Activated CD8-positive, alpha-beta memory T cell treated with anti-CD3 and anti-CD28 coated beads, Interleukin-2, amount 50 U/mL, for 24 hours (primary cell): Measurements from ENCODE around the gene CCR5AS.
"Not testable (repeated sequence)": the region's sequence is repeated elsewhere in the genome, so short reads cannot be mapped to it uniquely, and the experiment has no call there.

Source experiments
- DNase-seq: peaks from one replicate; pipeline ENCODE4 v3.0.0-alpha.2; 2020; ENCODE audit errors: extremely low read depth

CCR5AS gene

DNA sequence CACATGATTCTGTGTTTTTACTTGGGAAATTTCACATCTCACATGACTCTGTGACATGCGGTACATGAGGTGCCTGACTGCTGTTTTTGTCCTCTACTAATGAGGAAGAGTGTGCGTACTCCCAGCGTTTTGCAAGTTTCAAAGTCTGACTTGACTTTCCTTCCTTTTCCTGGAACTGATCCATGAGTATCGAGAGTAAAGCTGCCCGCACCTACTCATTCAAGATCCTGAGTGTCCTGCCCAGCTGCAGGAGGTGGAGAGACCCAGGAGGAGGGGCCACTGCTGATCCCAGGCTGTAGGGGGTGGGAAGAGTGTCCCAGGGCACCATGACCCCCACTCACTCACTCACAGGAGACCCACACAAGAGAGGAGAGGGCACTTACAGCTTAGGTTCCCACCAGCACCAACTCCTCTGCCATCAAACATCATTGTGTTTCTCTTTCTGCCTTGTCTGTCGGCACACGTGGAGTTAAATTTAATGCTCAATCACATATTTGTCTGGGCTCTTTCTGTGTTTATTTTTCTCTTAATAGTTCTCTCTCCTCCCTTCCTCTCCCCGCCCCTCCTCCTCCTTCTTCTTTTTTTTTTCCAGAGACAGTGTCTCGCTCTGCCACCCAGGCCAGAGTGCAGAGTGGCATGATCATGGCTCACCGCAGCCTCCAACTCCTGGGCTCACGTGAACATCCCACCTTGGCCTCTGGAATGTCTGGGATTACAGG, 1.4 kb downstream of the CCR5AS start:
- DNase-seq, result no peak

DNA sequence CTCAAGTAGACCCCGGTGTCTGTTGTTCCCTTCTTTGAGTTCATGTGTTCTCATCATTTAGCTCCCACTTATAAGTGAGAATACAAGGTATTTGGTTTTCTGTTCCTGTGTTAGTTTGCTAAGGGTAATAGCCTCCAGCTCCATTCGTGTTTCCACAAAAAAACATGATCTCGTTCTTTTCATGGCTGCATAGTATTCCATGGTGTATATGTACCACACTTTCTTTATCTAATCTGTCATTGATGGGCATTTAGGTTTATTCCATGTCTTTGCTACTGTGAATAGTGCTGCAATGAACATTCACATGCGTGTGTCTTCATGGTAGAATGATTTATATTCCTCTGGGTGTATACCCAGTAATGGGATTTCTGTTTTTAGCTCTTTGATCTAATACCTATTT, 4.0 kb downstream of the CCR5AS start:
- not testable (repeated sequence) for DNase-seq

DNA sequence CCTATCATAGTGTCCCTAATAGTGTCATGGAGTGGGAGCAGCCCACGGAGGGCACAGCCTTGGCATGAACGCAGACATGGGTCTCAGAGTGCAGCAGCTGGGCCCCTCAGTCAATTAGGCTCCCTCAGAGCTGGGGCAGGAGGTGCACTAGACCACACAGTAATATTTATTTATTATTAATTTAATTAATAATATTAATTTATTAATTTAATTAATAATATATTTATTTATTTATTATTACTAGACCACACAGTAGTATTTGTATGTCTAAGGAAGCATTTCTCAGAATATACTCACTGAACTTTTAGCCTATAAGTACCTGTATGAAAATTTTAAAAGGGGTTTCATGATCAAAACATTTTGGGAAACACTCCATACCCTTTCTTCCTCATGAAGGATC, 5.3 kb downstream of the CCR5AS start:
- DNase-seq, result no peak

DNA sequence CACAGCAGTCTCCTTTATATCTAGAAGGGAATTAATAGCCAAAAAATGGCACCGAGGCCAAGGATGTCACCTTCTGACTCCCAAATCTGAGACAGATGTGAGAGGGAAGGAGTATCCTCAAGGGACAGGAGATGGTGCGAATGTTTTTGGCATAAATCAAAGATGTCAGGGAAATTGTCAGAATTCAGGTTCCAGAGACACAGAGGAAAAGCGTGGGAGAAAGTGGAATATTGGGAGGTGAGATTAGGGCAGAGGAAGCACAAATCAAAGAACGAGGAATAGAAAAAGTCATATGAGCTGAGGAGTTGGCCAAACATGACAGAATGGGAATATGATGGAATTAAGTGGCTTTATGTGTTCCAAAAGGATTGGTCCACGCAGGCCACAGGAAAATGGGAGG, 6.0 kb downstream of the CCR5AS start:
- no peak for DNase-seq

DNA sequence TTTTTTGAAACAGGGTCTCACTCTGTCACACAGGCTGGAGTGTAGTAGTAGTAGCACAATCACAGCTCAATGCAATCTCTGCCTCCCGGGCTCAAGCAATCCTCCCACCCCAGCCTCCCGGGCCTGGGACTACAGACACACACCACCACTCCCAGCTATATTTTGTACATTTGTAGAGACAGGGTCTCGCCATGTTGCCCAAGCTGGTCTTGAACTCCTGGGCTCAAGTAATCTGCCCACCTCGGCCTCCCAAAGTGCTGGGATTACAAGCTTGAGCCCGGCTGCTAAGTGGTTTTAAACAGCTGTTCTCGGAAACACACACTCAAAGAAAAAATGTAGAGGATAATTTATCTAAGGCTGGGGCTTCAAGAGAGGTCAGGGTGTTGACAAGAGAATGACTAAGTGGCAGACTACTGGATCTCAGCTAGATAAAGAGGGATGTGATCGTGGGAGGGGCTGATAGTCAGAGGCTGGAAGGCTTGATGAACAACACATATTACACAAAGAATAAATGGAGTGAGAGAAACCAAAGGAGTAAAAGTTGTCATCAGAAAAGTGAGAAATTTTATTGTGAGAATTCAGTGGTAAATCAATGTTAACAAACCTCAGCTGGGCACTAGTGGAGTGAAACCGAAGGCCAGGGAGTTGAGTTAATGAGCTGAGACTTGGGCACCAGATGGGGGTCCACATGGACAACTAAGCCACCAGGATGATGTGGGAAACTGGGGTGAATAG, 6.7 kb downstream of the CCR5AS start:
- no peak for DNase-seq

DNA sequence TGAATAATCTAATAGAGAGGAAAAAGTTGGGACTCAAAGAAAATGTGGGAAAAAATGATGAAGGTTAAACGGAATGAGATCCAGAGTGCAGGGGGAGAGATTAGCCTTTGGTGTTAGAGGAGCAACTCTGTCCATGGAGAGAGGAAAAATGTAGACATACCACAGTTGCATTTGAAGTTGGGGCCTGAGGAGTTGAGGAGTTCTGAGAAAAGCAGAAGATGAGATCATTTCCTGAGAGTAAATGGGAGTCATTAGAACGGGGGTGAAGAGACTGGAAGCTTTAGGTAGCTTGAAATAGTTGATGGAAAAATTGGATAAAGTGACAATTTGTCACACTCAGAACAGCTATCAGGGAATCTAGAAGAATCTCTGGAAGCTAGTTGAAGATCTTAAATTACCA, 7.3 kb downstream of the CCR5AS start:
- DNase-seq, result no peak

DNA sequence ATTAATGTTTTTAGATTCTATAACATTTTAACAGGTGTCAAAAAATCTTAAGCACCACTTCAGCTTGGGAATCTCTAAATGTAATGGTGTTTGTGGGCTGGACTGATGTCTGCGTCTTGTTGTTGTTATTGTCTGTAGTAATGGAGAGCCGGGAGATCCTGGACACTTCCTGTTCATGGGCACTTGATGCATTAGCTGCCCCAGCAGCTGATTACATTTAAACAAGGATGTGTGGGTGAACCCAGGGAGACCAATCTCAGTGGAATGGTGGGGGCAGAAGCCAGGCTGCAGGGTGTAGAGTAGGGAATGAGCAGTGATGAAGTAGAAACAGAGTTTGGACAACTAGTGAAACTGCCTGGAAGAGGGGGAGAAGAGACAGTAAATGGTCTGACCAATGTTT, 7.8 kb downstream of the CCR5AS start:
- DNase-seq, result no peak

DNA sequence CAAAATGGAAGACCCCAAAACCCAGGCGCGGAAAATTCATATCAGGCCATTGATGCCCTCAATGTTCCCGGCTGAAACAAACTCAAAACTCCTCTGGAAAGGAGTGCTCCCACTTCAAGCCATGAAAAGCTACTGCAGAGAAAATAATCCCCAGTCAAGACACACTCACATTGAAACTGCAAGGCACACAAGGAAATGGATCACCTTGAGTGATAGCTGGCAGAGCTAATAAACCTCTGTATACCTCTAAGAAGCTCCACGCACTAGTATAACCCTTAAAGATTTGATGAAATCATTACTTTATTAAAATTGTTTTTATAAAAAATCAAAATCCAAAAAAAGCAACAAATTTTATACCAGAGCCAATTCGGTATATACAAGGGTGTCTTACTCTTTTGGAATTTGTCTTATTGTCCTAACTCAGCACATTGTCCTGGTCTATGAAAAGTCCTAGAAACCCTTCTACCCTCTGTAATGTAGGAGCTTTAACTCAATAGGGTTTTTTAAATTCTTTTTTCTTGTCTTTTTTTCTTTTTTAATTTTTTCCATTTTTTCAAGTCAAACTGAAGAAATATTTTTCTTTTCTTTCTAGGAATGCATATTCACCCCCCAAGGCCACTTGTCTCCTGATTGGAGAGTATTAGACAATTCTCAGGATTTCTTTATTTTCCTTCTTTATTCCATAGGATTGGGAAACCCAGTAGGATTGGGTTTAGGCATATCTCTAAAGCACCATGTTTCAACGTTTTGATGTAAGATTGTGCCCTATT, 8.5 kb downstream of the CCR5AS start:
- DNase-seq, result no peak

DNA sequence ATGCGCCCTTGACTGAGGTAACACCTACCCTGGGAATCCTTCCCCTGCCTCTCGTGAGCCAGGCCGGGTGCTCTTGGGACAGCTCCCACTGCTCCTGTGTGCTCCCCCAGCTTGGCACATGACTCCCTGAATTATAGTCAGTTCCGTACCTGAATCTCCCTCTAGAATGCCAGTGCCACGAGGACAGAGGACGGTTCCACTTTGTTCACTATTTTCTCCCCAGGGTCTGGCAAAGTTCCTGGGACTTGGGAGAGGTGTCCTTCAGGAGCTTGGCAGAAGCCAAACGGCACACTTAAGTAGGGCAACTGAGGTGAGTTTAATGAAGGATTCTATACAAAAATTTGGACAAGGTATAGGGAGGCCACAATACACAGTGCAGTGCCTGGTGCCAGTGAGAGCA, 9.8 kb downstream of the CCR5AS start:
- DNase-seq, result no peak

DNA sequence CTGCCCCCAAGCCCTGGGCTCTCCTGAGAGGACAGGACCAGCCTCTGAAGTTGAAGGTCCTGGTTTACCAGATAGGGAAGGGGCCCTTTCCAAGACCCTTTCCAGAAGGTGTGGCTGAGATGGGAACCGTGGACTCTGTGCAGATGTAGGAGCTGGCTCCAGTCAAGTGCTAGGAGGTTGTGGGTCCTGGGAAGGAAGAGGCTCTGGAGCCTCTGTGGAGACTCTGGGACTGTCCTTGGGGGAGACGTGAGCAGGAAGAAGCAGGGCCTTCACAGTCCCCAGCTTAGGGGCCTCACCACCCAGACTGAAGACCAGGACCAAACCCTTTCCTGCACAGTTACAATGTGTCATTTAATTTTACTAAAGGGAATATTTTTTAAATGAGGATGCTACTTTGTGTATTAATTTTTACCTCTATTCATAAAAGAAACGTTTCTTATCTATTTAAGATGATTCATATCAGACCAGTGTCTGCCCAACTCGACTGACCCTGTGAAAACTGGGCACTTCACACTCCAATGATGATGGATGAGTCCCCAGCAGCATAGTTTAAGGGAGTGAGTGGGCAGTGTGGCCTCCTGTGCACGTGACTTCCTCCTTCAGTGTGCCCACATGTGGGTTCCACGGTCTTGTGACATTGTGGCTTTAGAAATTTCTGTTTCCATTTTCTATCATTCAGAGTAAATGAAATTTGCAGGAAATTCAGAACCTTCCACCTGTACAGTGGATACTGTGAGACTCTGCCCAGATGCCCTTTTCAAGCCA, 10.9 kb downstream of the CCR5AS start:
- no peak for DNase-seq

DNA sequence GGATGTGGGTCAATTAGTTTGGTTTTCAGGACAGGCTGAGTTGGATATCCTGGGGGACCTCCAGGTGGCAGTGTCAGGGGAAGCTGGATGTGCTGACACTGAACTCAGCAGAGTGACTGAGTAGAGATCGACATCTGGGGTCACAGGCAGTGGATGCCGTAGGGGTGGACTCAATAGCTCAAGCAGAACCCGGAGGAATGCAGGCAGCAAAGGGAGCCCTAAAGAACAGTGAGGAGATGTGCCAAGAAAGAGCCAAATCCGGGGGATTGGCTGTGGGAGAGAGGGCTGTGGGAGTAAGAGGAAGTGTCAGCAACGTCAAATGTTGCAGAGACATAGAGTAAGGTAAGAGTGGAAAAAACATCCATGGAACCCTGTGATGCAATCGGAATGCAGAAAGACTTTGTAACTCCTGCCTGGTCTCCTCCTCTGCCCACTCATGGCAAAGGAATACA, 11.6 kb downstream of the CCR5AS start:
- DNase-seq, result no peak

DNA sequence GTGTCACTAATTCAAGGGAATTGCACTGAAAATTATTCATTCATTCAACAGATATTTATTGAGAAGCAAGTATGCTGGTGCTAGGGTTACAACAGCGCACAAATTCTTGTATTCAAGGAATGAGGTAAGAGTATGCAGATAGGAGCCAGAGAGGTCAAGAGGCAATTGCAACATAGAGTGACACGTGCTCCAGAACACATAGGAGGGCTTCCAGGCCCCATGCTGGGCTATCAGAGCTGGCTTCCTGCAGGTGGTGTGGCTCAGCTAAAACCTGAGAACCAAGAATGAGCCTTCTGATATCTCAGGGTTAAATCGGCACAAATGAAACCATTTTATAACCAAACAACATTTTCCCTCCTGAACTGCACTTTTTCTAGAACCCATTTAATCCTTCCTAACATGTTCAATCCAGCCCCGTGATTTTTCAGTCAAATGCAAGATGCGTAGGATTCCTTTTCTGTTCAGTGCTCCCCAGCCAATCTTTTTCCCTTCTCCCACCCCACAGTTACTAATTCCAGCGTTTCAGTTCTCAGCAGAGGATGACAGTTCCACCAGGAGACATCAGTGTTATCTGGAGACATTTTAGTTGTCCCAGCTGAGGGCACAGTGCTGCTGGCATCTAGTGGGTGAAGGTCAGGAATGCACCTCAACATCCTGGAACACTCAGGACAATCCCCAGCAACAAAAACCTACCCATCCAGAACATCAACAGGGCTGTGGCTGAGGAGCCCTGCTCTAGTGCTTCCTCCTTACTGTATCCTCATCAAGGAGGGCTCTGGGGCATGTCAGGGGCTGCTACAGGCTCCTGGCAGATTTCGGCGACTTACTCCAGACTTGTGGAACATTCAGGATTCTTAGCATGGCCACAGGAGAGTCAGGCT, 13.1 kb downstream of the CCR5AS start:
- no peak for DNase-seq

DNA sequence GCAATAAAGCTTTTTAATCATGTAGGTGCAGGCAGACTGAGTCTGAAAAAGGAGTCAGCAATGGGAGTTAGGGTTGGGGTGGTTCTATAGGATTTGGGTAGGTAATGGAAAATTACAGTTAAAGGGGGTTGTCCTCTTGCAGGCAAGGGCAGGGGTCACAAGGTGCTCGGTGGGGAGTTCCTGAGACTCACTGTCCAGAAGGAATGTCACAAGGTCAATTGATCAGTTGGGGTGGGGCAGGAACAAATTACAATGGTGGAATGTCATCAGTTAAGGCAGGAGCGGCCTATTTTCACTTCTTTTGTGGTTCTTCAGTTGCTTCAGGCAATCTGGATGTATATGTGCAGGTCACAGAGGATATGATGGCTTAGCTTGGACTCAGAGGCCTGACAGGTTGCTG, 13.9 kb downstream of the CCR5AS start:
- no peak for DNase-seq

DNA sequence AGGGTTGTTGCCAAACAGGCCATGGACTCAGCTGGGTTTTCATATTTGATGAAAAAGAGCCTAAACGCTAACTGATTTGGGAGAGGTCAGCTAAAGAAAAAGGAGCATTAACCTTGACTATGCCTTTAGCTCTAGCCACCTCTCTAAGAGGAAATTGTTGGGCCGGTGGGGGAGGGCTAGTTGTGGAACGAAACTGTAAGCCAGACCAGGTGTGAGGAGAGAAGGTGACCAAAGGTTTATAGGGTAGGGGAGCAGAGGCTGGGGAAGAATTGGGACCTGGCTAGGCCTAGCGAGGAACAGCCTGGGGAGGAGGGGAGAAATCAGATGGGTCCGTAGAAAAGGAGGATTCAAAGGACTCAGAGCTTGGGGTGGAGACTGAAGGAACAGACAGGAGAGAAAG, 15.3 kb downstream of the CCR5AS start:
- not testable (repeated sequence) for DNase-seq

DNA sequence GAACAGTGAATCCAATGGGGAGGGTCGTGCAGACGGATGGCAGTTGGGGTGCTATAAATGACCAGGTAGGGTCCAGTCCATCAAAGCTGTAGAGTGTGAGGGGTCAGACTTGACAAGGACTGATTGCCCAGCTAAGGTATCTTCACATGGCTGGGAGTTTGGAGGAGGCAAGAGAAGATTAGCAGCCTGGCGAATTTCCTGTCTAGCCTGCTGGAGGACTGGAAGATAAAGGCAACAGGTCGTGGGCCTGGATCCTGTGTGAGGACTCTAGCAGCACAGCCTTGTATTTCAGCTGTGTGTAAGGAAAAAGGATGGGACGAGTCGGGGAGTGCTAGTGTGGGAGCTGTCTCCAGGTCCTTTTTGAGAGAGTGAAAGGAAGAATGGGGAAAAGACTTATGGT, 17.6 kb downstream of the CCR5AS start:
- no peak for DNase-seq

DNA sequence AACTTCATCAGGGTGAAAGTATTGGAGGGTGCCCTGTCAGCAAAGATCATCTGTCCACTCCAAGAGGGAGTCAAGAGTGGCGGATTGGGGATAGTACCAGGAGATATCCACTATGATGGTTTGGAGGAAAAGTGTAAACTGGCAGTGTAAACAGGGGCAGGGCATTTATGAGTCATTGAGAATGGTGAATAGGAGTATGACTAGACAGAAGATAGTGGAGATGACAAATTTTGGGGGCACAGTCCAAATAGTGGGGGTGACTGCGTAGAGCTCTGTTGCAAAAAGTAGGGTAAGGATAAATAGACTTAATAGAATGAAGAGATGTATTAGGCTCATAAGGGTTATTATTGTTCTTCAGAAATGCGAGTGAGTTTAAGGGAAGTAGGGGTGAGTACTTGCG, 18.0 kb downstream of the CCR5AS start:
- not testable (repeated sequence) for DNase-seq

DNA sequence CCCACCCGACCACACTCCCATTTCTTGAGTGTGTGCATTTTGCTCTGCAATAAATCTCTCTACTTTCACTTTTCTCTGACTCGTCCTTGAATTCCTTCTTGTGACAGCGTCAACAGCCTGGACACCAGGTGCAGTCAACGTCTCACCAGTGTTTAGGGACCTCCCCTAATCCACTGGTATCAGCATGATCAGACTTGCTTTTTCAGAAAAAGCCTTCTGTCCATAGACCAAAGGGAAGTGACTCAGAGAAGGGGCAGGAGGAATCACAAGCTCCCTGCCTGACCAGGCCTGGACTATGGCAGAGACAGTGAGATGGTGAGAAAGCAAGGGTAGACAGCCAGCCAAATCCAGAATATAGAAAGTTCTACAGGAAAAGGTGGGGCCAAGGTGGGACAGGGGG, 20.7 kb downstream of the CCR5AS start:
- no peak for DNase-seq

DNA sequence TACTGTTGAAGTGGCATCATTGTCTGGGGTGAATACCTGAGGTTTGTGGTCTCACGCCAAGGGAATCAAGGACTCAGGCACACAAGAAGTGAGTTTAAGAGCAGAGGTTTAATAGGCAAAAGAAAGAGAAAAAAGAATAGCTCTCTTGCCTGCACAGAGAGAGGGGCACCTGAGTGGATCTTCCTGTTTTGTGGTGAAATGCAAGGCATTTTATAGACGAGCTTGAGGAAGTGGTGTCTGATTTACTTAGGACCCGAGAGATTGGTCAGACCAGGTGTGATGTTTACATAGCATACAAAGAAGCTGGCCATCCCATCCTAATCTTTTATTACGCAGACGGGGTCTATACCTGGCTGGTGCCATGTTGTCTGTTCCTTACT, 22.9 kb downstream of the CCR5AS start:
- no peak for DNase-seq

DNA sequence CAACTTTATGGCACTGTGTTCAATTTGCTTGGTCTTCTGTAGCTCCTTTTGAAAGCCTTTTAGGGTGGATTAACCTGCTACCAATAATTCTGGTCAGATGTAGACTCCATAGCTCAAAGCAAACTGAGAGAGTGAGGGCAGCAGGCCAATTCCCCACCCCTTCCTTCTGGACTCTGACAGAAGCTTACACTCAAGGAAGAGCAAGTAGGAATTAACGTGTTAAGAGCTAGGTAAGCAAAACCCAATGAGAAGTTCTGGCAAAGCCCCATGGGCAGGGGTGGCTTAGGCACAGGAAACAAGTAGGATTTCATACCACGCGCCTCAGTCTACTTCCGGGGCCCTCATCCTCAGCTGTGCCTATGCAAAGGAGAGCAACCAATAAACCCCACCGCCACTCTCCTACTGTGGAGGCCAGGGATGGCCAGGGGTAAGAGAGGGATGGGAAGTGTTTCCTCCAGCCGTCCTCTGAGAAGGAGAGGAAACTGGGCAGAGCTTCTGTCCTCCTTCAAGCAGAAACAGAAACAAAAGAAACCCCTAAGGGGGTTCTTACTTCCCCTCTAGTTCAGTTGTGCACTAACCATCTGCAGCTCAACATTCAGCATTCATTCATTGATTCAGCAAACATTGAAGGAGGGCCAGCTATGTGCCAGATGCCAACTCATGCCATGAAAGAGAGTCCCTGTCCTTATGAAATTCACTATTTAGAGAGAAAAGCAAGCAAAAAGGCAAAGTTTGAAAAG, 23.5 kb downstream of the CCR5AS start:
- no peak for DNase-seq

DNA sequence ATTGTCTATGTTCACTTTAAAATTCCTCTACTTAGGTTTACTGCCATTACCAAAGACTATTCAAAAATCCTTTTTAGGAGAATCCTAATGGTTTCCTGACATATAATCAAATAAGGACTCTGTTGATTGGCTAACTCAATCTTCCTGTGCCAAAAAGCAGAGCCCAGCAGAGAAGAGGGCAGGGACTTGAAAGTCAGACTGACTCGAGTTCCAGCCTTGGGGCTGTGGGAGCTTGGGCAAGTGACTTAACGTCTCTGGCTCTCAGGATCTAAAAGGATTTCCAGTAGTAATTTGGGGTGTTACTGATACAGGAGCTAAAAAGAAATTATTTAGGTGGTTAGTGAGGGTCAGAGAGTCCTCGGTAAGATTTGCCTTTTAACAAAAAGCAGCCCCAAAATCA, 25.2 kb downstream of the CCR5AS start:
- no peak for DNase-seq
